Measurements from ENCODE around the gene ZYX. TPM values are rescaled to one million over a fixed set of nuclear protein-coding genes. Genes with fewer than 3 reads are reported as not detected.
A peak's percentile ranks its signal among the peaks of the same experiment; 100 is the strongest.

ZYX gene
- polyA plus RNA-seq, 1 donor (not counting 4 experiments of a cell fraction or from before 2014, with no cell fraction given) = 17.6 TPM

- H3K4me1 ChIP-seq (ENCODE audit: control insufficient read depth, extremely low read depth, insufficient read depth, low read length) = peaks cover 44% of the 10 kb centered on the region
- peaks cover 25% of the 10 kb centered on the region for H4K20me1 ChIP-seq (ENCODE audit: control insufficient read depth, extremely low read depth, insufficient read depth, low read length)
Observed at GRCh38 chr7:143382126-143382790, 1.1 kb downstream of the ZYX start.

DNA sequence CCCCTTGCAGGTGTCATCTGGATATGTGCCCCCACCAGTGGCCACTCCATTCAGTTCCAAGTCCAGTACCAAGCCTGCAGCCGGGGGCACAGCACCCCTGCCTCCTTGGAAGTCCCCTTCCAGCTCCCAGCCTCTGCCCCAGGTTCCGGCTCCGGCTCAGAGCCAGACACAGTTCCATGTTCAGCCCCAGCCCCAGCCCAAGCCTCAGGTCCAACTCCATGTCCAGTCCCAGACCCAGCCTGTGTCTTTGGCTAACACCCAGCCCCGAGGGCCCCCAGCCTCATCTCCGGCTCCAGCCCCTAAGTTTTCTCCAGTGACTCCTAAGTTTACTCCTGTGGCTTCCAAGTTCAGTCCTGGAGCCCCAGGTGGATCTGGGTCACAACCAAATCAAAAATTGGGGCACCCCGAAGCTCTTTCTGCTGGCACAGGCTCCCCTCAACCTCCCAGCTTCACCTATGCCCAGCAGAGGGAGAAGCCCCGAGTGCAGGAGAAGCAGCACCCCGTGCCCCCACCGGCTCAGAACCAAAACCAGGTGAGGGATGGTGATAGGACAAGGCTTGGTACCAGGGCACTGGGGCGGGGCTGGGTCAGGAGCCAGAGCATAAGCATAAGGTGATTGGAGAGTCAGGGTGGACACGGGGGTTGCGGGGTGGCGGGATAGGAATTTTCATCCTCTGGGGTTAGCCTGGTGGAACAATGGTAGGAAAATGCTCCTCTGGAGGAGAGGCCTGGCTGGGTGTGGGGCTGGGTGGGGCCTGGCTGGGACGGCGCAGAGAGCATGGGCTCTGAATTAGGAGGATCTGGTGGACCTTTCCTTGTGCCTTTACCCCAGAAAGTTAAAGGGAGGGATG lies 1.9 kb downstream of the ZYX start:
- H3K4me3 ChIP-seq (ENCODE audit: control insufficient read depth in 2 of 3, extremely low read depth in 1 of 3, insufficient read depth in 2 of 3, low read depth in 1 of 3, low read length in 3 of 3) = peak overlapping the region; percentile 75 to 92 (median 82)
- no peak overlapping the region for H2AFZ ChIP-seq (ENCODE audit: control insufficient read depth, low read length)
- H3K9me1 ChIP-seq (ENCODE audit: control insufficient read depth, extremely low read depth, insufficient read depth, low read length) = peaks cover 6% of the 10 kb centered on the region
- H3K4me2 ChIP-seq (ENCODE audit: control insufficient read depth, extremely low read depth, insufficient read depth, low read depth, low read length) = peak overlapping the region; percentile 50
- peak overlapping the region; percentile 6 for H3K27ac ChIP-seq (ENCODE audit: control insufficient read depth, insufficient read depth, low read length)
- no peaks in the 10 kb centered on the region for H3K9me3 ChIP-seq (ENCODE audit: control insufficient read depth, low read depth, low read length)
- H3K27me3 ChIP-seq (ENCODE audit: control insufficient read depth, extremely low read depth, insufficient read depth, low read length) = no peaks in the 10 kb centered on the region
- dilution Hi-C loops (cut with MboI; ENCODE audit: extremely low pct_ligation_motif_present, low sequenced_read_pairs) = no loop called here
- FAIRE-seq (no peak), DNase-seq (ENCODE audit: low read depth, low spot score) (no peak)
- peaks cover 58% of the 10 kb centered on the region for H3K79me2 ChIP-seq (ENCODE audit: control insufficient read depth, insufficient read depth, low read length)
- peaks cover 44% of the 10 kb centered on the region for H3K4me1 ChIP-seq (ENCODE audit: control insufficient read depth, extremely low read depth, insufficient read depth, low read length)
- peaks cover 30% of the 10 kb centered on the region for H4K20me1 ChIP-seq (ENCODE audit: control insufficient read depth, extremely low read depth, insufficient read depth, low read length)
- TF ChIP-seq CTCF (optimal IDR thresholded peaks at IDR 0.05 in 1 of 3, IDR thresholded peaks at IDR 0.05 in 1 of 3, conservative IDR thresholded peaks at IDR 0.05 in 1 of 3; ENCODE audit: extremely low read depth in 1 of 3, insufficient read depth in 2 of 3, low read length in 3 of 3) (no peak), EZH2 (IDR thresholded peaks at IDR 0.05; ENCODE audit: low read length) (no peak)
- peak overlapping the region; percentile 91 for H3K9ac ChIP-seq (ENCODE audit: control insufficient read depth, extremely low read depth, insufficient read depth, low read length)
- H3K36me3 ChIP-seq (ENCODE audit: control insufficient read depth in 2 of 2, extremely low read depth in 1 of 2, insufficient read depth in 2 of 2, low read length in 2 of 2) = peaks cover 27 to 33% of the 10 kb centered on the region in 2 experiments

More at GRCh38 chr7:143382126-143382790, 1.1 kb downstream of the ZYX start:
- Histone ChIP-seq H3K9me3 (ENCODE audit: control insufficient read depth, low read depth, low read length) (no peaks in the 10 kb centered on the region), H3K27ac (ENCODE audit: control insufficient read depth, insufficient read depth, low read length) (peak overlapping the region; percentile 92), H3K27me3 (ENCODE audit: control insufficient read depth, extremely low read depth, insufficient read depth, low read length) (no peaks in the 10 kb centered on the region), H3K79me2 (ENCODE audit: control insufficient read depth, insufficient read depth, low read length) (peaks cover 53% of the 10 kb centered on the region), H3K36me3 (ENCODE audit: control insufficient read depth in 2 of 2, extremely low read depth in 1 of 2, insufficient read depth in 2 of 2, low read length in 2 of 2) (peaks cover 22 to 25% of the 10 kb centered on the region in 2 experiments), H3K9ac (ENCODE audit: control insufficient read depth, extremely low read depth, insufficient read depth, low read length) (peak overlapping the region; percentile 91), H3K4me3 (ENCODE audit: control insufficient read depth in 2 of 3, extremely low read depth in 1 of 3, insufficient read depth in 2 of 3, low read depth in 1 of 3, low read length in 3 of 3) (peak overlapping the region; percentile 75 to 92 (median 82)), H2AFZ (ENCODE audit: control insufficient read depth, low read length) (no peak overlapping the region), H3K9me1 (ENCODE audit: control insufficient read depth, extremely low read depth, insufficient read depth, low read length) (peaks cover 6% of the 10 kb centered on the region), H3K4me2 (ENCODE audit: control insufficient read depth, extremely low read depth, insufficient read depth, low read depth, low read length) (peak overlapping the region; percentile 50)
- dilution Hi-C loops (cut with MboI; ENCODE audit: extremely low pct_ligation_motif_present, low sequenced_read_pairs) = no loop called here
- FAIRE-seq (no peak), DNase-seq (ENCODE audit: low read depth, low spot score) (no peak)
- TF ChIP-seq CTCF (optimal IDR thresholded peaks at IDR 0.05 in 1 of 3, IDR thresholded peaks at IDR 0.05 in 1 of 3, conservative IDR thresholded peaks at IDR 0.05 in 1 of 3; ENCODE audit: extremely low read depth in 1 of 3, insufficient read depth in 2 of 3, low read length in 3 of 3) (no peak), EZH2 (IDR thresholded peaks at IDR 0.05; ENCODE audit: low read length) (no peak)
